ENCODE results near the gene MDGA2. TPM values are rescaled to one million over a fixed set of nuclear protein-coding genes. Genes with fewer than 3 reads are reported as not detected.

Gene MDGA2
- total RNA-seq, 1 experiment from 2014 or later: not detected

DNA sequence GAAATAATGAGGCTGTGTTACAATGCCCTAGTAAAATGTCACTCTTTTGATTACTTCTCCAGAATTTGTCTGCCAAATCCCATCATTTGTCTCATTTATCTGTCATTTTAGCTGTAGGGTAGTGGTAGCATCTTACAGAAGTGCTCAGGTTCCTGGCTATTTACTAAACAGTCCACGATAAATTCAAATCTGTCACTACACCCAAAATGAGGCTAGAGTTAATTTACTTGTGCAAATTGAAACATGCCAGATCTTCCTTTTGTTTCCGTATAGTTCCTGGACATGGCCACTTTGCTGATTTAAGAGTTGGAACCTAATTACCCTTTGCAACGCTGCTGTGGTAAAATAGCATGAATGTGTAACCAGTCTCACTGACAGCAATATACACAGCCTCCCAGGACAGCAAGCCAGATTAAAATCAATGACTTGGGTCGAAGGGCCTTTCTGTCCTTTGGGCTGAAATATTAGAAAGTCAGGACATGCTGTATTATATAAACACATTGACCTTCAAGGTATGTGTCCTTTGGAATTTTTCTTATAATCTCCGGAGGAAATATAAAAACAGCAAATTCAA is 485.4 kb downstream of the MDGA2 start (continued):
- TF ChIP-seq, protein P1, sequence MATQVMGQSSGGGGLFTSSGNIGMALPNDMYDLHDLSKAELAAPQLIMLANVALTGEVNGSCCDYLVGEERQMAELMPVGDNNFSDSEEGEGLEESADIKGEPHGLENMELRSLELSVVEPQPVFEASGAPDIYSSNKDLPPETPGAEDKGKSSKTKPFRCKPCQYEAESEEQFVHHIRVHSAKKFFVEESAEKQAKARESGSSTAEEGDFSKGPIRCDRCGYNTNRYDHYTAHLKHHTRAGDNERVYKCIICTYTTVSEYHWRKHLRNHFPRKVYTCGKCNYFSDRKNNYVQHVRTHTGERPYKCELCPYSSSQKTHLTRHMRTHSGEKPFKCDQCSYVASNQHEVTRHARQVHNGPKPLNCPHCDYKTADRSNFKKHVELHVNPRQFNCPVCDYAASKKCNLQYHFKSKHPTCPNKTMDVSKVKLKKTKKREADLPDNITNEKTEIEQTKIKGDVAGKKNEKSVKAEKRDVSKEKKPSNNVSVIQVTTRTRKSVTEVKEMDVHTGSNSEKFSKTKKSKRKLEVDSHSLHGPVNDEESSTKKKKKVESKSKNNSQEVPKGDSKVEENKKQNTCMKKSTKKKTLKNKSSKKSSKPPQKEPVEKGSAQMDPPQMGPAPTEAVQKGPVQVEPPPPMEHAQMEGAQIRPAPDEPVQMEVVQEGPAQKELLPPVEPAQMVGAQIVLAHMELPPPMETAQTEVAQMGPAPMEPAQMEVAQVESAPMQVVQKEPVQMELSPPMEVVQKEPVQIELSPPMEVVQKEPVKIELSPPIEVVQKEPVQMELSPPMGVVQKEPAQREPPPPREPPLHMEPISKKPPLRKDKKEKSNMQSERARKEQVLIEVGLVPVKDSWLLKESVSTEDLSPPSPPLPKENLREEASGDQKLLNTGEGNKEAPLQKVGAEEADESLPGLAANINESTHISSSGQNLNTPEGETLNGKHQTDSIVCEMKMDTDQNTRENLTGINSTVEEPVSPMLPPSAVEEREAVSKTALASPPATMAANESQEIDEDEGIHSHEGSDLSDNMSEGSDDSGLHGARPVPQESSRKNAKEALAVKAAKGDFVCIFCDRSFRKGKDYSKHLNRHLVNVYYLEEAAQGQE (IDR thresholded peaks at IDR 0.05; ENCODE audit: low read depth): no peak
- TF ChIP-seq JUND (IDR thresholded peaks at IDR 0.05): no peak
- TF ChIP-seq, protein P2, sequence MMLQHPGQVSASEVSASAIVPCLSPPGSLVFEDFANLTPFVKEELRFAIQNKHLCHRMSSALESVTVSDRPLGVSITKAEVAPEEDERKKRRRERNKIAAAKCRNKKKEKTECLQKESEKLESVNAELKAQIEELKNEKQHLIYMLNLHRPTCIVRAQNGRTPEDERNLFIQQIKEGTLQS (IDR thresholded peaks at IDR 0.05): no peak
- TF ChIP-seq, protein P3, sequence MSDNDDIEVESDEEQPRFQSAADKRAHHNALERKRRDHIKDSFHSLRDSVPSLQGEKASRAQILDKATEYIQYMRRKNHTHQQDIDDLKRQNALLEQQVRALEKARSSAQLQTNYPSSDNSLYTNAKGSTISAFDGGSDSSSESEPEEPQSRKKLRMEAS (IDR thresholded peaks at IDR 0.05): no peak
- no peak for TF ChIP-seq ZNF274 (IDR thresholded peaks at IDR 0.05; ENCODE audit: low read depth, low read length)

DNA sequence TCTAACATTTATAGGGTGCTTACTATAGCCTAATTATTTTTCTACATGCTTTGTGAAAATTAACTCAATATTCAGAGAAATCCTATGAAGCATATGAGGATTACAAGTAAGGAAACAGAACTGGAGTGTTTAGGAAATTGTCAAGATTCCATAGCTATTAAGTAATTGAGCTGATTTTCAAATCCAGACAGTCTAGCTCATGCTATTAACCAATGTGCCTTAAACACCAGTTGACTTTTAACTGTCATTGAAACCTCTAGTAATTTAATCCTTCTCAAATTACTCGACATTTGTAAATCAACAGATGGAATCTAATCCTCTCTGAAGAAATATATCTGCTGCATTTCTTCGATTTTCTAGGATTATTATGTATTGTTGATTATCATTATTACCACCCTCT is 488.9 kb downstream of the MDGA2 start:
- ATAC-seq (no peak), DNase-seq (ENCODE audit: low read depth, low spot score) (no peak)
- no peaks in the 10 kb centered on the region for H3K36me3 ChIP-seq (ENCODE audit: control insufficient read depth in 1 of 2, insufficient read depth in 2 of 2, low read length in 2 of 2)
- no peaks in the 10 kb centered on the region for H3K27me3 ChIP-seq (ENCODE audit: insufficient read depth, low read length)
- TF ChIP-seq, protein P4, sequence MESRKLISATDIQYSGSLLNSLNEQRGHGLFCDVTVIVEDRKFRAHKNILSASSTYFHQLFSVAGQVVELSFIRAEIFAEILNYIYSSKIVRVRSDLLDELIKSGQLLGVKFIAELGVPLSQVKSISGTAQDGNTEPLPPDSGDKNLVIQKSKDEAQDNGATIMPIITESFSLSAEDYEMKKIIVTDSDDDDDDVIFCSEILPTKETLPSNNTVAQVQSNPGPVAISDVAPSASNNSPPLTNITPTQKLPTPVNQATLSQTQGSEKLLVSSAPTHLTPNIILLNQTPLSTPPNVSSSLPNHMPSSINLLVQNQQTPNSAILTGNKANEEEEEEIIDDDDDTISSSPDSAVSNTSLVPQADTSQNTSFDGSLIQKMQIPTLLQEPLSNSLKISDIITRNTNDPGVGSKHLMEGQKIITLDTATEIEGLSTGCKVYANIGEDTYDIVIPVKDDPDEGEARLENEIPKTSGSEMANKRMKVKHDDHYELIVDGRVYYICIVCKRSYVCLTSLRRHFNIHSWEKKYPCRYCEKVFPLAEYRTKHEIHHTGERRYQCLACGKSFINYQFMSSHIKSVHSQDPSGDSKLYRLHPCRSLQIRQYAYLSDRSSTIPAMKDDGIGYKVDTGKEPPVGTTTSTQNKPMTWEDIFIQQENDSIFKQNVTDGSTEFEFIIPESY (IDR thresholded peaks at IDR 0.05; ENCODE audit: extremely low read depth, insufficient replicate concordance, low read length): no peak
- TF ChIP-seq FOSL1 (IDR thresholded peaks at IDR 0.05; ENCODE audit: low read depth): no peak
- H3K27ac ChIP-seq (ENCODE audit: low read depth, low read length): no peak overlapping the region
- H3K4me3 ChIP-seq (replicated peaks in 1 of 2; ENCODE audit: low read depth in 1 of 2, low read length in 2 of 2): no peak overlapping the region
- H3K9me3 ChIP-seq (ENCODE audit: control insufficient read depth in 1 of 2, insufficient read depth in 1 of 2, low read depth in 1 of 2, low read length in 2 of 2): no peaks in the 10 kb centered on the region; a peak in 2 of 4 replicates
- no peaks in the 10 kb centered on the region for H3K79me2 ChIP-seq (ENCODE audit: insufficient read depth, low read length)
- ChIA-PET POLR2A (interaction anchor here (0.7 kb wide), 1 partner anchor 1733 kb away, joined by 4 read pairs; no protein-coding TSS in a partner anchor), RAD21 (ENCODE audit: low non-redundant PET in 1 of 2, low total read pairs in 2 of 2, uncharacterized antibody in 2 of 2, unreplicated experiment in 2 of 2) (no interaction called here), CTCF (no interaction called here)
- intact Hi-C loops (cut with micrococcal nuclease): no loop called here
- no peak overlapping the region for H3K4me2 ChIP-seq (ENCODE audit: low read length)
- no peak overlapping the region for H2AFZ ChIP-seq (ENCODE audit: low read depth, low read length, poor library complexity, severe bottlenecking)
- no peaks in the 10 kb centered on the region for H3K9me2 ChIP-seq (ENCODE audit: insufficient read depth)
- BruUV-seq (replicated peaks): no TSS peak
- no peak overlapping the region for H3K9ac ChIP-seq (ENCODE audit: low read length)
- H3K4me1 ChIP-seq (ENCODE audit: control insufficient read depth in 1 of 2, insufficient read depth in 2 of 2, low read length in 2 of 2): no peaks in the 10 kb centered on the region
- H4K20me1 ChIP-seq (ENCODE audit: insufficient read depth): no peaks in the 10 kb centered on the region
